Measurements from ENCODE around the gene SBNO1.
"Not testable (repeated sequence)": the region's sequence is repeated elsewhere in the genome, so short reads cannot be mapped to it uniquely, and the experiment has no call there.

SBNO1 gene

GRCh38 chr12:123337070-123337469 lies 27.6 kb downstream of the SBNO1 start:
- no peak for DNase-seq

GRCh38 chr12:123336530-123336929 lies 28.1 kb downstream of the SBNO1 start:
- no peak for DNase-seq

GRCh38 chr12:123335490-123335889 lies 29.2 kb downstream of the SBNO1 start:
- no peak for DNase-seq

GRCh38 chr12:123329799-123330198 lies 34.8 kb downstream of the SBNO1 start:
- no peak for DNase-seq

GRCh38 chr12:123319826-123320225 lies 44.8 kb downstream of the SBNO1 start:
- no peak for DNase-seq

GRCh38 chr12:123319273-123319672 lies 45.4 kb downstream of the SBNO1 start:
- no peak for DNase-seq

- not testable (repeated sequence) for DNase-seq
Observed at GRCh38 chr12:123313046-123313445, 51.6 kb downstream of the SBNO1 start.

GRCh38 chr12:123306200-123306599 lies 58.4 kb downstream of the SBNO1 start:
- no peak for DNase-seq

- no peak for DNase-seq
Observed at GRCh38 chr12:123305136-123305535, 59.5 kb downstream of the SBNO1 start.

GRCh38 chr12:123293178-123293760 lies 71.4 kb downstream of the SBNO1 start:
- no peak for DNase-seq

- DNase-seq: no peak
Observed at GRCh38 chr12:123289911-123290310, 74.7 kb downstream of the SBNO1 start.

- DNase-seq: no peak
Observed at GRCh38 chr12:123288751-123289346, 75.8 kb downstream of the SBNO1 start.

GRCh38 chr12:123286652-123287373 lies 77.8 kb downstream of the SBNO1 start:
- no peak for DNase-seq

- DNase-seq: no peak
Observed at GRCh38 chr12:123284669-123285068, 80.0 kb downstream of the SBNO1 start.

- DNase-seq: no peak
Observed at GRCh38 chr12:123283461-123283860, 81.2 kb downstream of the SBNO1 start.

GRCh38 chr12:123282111-123282510 lies 82.5 kb downstream of the SBNO1 start:
- no peak for DNase-seq

GRCh38 chr12:123280971-123281370 lies 83.7 kb downstream of the SBNO1 start:
- no peak for DNase-seq

- no peak for DNase-seq
Observed at GRCh38 chr12:123278101-123278627, 86.5 kb downstream of the SBNO1 start.

GRCh38 chr12:123273166-123273565 lies 91.5 kb downstream of the SBNO1 start:
- no peak for DNase-seq

GRCh38 chr12:123271001-123271668 lies 93.5 kb downstream of the SBNO1 start:
- DNase-seq: peak; percentile 61

GRCh38 chr12:123270214-123271000 lies 94.2 kb downstream of the SBNO1 start:
- peak; percentile 40 for DNase-seq

- DNase-seq: no peak
Observed at GRCh38 chr12:123269896-123270213, 94.8 kb downstream of the SBNO1 start.

GRCh38 chr12:123269395-123269892 lies 95.2 kb downstream of the SBNO1 start:
- peak; percentile 70 for DNase-seq

Data from EL (cell line).